Osteocyte (in vitro differentiated cells): ENCODE data around the gene CHN1. TPM values are rescaled to one million over a fixed set of nuclear protein-coding genes. Genes with fewer than 3 reads are reported as not detected.

ENCODE experiments used
- DNase-seq: peaks from one replicate; pipeline ENCODE4 v3.0.0; 2021; ENCODE audit warnings: mixed read lengths; ENCODE audit not compliant: unreplicated experiment; ENCODE audit errors: extremely low spot score
- H3K27ac Mint-ChIP-seq: one replicate; pipeline ENCODE4 v1.8.0; 2021; ENCODE audit warnings: mild to moderate bottlenecking, mixed read lengths; ENCODE audit not compliant: unreplicated experiment
- H3K27me3 Mint-ChIP-seq: one replicate; pipeline ENCODE4 v1.8.0; 2021; ENCODE audit warnings: mixed read lengths; ENCODE audit not compliant: unreplicated experiment
- H3K36me3 Mint-ChIP-seq: one replicate; pipeline ENCODE4 v1.8.0; 2021; ENCODE audit warnings: mixed read lengths; ENCODE audit not compliant: unreplicated experiment
- H3K4me1 Mint-ChIP-seq: one replicate; pipeline ENCODE4 v1.8.0; 2021; ENCODE audit warnings: mixed read lengths; ENCODE audit not compliant: unreplicated experiment
- H3K4me3 Mint-ChIP-seq: one replicate; pipeline ENCODE4 v1.8.0; 2021; ENCODE audit warnings: mild to moderate bottlenecking, moderate library complexity, mixed read lengths; ENCODE audit not compliant: unreplicated experiment
- H3K9me3 Mint-ChIP-seq: one replicate; pipeline ENCODE4 v1.8.0; 2021; ENCODE audit warnings: mixed read lengths; ENCODE audit not compliant: unreplicated experiment
- total RNA-seq: library from RNA; stranded (reverse); gene quantifications from 2 replicates; pipeline ENCODE4 v1.2.1, GENCODE V29; 2021
- TF ChIP-seq, protein P1 (sequence below): fragments of 200-600 bp; sonication (generic); IDR thresholded peaks from 2 replicates; pipeline ENCODE4 v1.5.0; 2021; ENCODE audit warnings: antibody characterized with exemption, mild to moderate bottlenecking, moderate library complexity

The CHN1 gene
- total RNA-seq, 1 donor from 2014 or later: 22.3 TPM

DNA sequence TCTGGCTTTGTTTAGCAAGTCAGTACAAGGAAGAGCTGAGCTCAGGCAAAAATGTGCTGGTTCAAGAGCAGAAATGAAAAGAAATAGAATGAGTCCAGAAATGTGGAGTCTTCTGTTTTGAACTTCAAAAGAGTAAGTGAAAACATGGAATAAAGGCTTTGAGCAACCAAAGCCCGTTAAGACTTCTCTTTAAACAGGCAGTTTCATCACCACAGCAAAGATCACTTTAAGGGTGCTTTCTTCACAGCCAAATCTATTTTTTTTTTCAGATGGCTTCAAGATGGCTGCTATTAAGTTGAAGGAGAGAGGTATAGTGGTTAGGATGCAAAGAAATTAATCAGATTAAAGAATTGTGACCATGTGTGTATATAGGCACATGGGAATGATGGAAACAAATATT lies 238.9 kb downstream of the CHN1 start:
- H3K36me3 Mint-ChIP-seq: no peaks in the 10 kb centered on the region
- TF ChIP-seq, protein P1, sequence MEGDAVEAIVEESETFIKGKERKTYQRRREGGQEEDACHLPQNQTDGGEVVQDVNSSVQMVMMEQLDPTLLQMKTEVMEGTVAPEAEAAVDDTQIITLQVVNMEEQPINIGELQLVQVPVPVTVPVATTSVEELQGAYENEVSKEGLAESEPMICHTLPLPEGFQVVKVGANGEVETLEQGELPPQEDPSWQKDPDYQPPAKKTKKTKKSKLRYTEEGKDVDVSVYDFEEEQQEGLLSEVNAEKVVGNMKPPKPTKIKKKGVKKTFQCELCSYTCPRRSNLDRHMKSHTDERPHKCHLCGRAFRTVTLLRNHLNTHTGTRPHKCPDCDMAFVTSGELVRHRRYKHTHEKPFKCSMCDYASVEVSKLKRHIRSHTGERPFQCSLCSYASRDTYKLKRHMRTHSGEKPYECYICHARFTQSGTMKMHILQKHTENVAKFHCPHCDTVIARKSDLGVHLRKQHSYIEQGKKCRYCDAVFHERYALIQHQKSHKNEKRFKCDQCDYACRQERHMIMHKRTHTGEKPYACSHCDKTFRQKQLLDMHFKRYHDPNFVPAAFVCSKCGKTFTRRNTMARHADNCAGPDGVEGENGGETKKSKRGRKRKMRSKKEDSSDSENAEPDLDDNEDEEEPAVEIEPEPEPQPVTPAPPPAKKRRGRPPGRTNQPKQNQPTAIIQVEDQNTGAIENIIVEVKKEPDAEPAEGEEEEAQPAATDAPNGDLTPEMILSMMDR: no peak
- peaks cover 63% of the 10 kb centered on the region for H3K4me1 Mint-ChIP-seq
- H3K27ac Mint-ChIP-seq: peak overlapping the region; percentile 79
- H3K4me3 Mint-ChIP-seq: no peak overlapping the region
- no peak for DNase-seq
- no peaks in the 10 kb centered on the region for H3K9me3 Mint-ChIP-seq
- H3K27me3 Mint-ChIP-seq: no peaks in the 10 kb centered on the region

DNA sequence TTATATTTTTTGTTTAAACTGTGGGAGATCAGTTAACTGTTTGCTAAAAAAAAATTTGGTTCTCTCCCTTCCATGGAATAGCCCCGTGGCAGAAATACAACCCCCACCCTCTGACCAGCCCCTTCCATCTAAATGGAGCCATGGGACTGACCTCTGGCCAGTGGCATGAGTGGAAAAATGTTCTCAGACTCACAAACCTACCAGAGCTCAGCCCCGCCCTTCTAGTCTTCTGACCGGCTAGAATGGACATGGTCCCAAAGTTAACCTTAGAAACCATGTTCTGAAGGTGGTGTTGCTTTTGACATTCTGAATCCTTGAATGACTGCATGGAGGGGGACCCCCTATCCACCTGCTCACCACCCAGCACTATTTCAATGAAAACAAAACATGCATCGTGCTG lies 239.6 kb downstream of the CHN1 start:
- no peaks in the 10 kb centered on the region for H3K36me3 Mint-ChIP-seq
- DNase-seq: no peak
- H3K27ac Mint-ChIP-seq: peak overlapping the region; percentile 79
- no peaks in the 10 kb centered on the region for H3K9me3 Mint-ChIP-seq
- H3K27me3 Mint-ChIP-seq: no peaks in the 10 kb centered on the region
- TF ChIP-seq, protein P1: no peak
- H3K4me3 Mint-ChIP-seq: no peak overlapping the region
- peaks cover 64% of the 10 kb centered on the region for H3K4me1 Mint-ChIP-seq

DNA sequence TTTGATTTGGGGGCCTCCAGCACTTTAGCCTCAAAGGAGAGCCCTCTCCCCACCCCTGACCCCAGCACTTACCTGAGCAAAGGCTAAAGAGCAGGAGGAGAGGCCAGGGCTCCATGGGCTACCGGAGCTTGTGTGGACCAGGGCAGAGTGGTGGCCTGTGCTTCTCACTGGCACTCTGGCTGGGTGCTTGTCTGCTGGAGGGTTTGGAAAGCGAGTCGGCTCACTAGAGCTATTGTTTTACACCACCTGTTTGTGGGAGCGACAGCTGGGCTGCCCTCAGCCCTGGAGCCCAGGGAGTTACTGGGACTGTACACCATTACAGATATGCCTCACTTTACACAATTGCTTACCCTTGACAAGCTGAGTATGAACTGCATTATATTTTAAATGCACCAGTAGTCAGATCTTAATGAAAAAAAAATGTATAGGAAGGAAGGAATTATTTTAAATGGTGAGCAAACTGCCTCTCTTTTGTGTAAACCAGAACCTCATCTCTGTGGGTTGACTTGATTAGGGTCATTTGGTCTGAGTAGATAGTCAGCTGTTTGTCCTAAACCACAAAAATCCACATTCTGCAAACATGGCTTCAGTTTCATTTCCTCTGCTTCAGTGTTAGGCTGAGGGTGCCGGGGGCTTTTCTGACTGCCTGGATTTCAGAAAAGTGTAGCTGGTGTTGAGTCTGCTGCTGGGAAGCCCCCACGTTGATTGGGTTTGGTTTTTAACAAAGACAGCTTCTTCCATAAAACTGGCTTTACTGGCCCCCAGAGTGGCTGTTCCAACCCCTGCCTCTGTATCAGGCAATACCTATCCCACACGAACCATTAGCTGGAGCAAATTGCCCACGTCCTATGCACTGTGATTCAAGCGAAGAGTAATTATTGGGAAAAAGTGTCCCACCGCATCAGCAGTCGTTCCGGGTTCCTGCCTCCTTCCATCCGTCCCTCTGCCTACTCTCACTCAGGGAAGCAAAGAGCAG lies 240.6 kb downstream of the CHN1 start, which contains the start of gene CHRNA1:
Gene CHRNA1 (minus strand): TSS at position 193 of the 976 bp plus-strand sequence. CDS start 78 bp downstream, at position 115.
- H3K27ac Mint-ChIP-seq: peak within 1 kb of the TSS; percentile 79
- no peaks in the 10 kb centered on the region for H3K9me3 Mint-ChIP-seq
- peak within 1 kb of the TSS; percentile 14 for H3K4me3 Mint-ChIP-seq
- TF ChIP-seq, protein P1: no peak
- H3K27me3 Mint-ChIP-seq: no peaks in the 10 kb centered on the region
- no peaks in the 10 kb centered on the region for H3K36me3 Mint-ChIP-seq
- no peak for DNase-seq
- peaks cover 64% of the 10 kb centered on the region for H3K4me1 Mint-ChIP-seq

DNA sequence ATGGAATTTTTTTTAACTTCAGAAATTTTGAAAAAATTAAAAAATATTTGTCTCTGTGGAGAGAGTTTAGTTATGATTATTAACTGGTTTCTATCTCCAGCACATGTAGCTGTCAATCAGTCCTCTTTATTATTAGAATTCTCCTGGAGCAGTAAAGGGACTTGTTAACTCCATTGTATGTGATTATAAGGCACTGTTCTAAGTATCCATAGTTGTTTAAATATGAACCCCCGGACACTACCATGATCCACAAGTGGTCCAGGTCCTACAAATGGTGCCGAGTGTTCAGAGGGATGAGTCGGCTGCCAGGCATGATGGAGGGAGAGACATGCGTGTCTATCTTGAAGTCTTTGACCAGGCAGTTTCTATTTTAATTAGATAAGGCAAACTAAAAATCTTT lies 241.4 kb downstream of the CHN1 start:
- Mint-ChIP-seq H3K27me3 (no peaks in the 10 kb centered on the region), H3K4me3 (no peak overlapping the region), H3K4me1 (peaks cover 64% of the 10 kb centered on the region), H3K27ac (peak overlapping the region; percentile 79), H3K9me3 (no peaks in the 10 kb centered on the region), H3K36me3 (no peaks in the 10 kb centered on the region)
- TF ChIP-seq, protein P1: no peak
- DNase-seq: no peak

DNA sequence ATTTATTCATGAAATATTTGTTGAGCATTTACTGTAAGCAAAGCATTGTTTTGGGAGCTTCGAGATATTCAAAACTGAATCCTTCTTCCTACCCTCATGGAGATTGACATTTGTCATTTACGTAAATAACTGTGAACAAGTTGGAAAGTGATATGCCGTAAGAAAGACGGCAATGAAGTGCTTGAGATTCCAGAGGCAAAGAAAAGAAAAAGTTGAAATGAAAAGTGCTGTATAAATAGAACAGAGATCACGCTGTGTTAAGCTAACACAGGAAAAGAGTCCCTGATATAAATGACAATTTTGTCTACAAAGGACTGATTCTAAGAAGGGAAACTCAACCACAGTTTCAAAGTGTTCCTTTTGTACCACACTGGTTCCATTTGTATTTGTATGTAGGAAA lies 242.7 kb downstream of the CHN1 start:
- DNase-seq: no peak
- Mint-ChIP-seq H3K36me3 (no peaks in the 10 kb centered on the region), H3K27me3 (no peaks in the 10 kb centered on the region), H3K4me1 (peaks cover 62% of the 10 kb centered on the region), H3K27ac (peak overlapping the region; percentile 76), H3K4me3 (no peak overlapping the region), H3K9me3 (no peaks in the 10 kb centered on the region)
- TF ChIP-seq, protein P1: no peak
